Stimulated activated effector memory CD8-positive, alpha-beta T cell treated with anti-CD3 and anti-CD28 coated beads, Interleukin-12 subunit alpha, Interleukin-12 subunit beta, amount 100 ng/mL, for 72 hours (primary cell): ENCODE data around the gene ATG13.
A peak's percentile ranks its signal among the peaks of the same experiment; 100 is the strongest.

ENCODE experiments used
- ATAC-seq: fragments of 150-1000 bp; cut with Tn5 transposase; 2 replicates; pipeline ENCODE4 v1.10.0; 2021
- DNase-seq, 2 donors: peaks; one replicate each; pipeline ENCODE4 v3.0.0; 2021 to 2022; ENCODE audit warnings: low spot score in 2 of 2
- H3K27ac Mint-ChIP-seq: one replicate; pipeline ENCODE4 v1.8.0; 2022; ENCODE audit warnings: mild to moderate bottlenecking, mixed read lengths
- H3K36me3 Mint-ChIP-seq: one replicate; pipeline ENCODE4 v1.8.0; 2022; ENCODE audit warnings: mild to moderate bottlenecking, mixed read lengths
- H3K4me1 Mint-ChIP-seq: one replicate; pipeline ENCODE4 v1.8.0; 2022; ENCODE audit warnings: mixed read lengths
- H3K4me3 Mint-ChIP-seq: one replicate; pipeline ENCODE4 v1.8.0; 2022; ENCODE audit warnings: mild to moderate bottlenecking, mixed read lengths
- H3K9me3 Mint-ChIP-seq: one replicate; pipeline ENCODE4 v1.8.0; 2022; ENCODE audit warnings: mixed read lengths

ATG13 gene

GRCh38 chr11:46686886-46687795 lies 69.8 kb downstream of the ATG13 start:
- Mint-ChIP-seq H3K9me3 (no peaks in the 10 kb centered on the region), H3K4me1 (no peaks in the 10 kb centered on the region), H3K27ac (peak overlapping the region; percentile 68), H3K36me3 (peaks cover 93% of the 10 kb centered on the region), H3K4me3 (no peak overlapping the region)
- no peak for DNase-seq
- ATAC-seq: no peak

GRCh38 chr11:46690702-46691101 lies 73.3 kb downstream of the ATG13 start:
- ATAC-seq: no peak
- Mint-ChIP-seq H3K9me3 (no peaks in the 10 kb centered on the region), H3K27ac (peak overlapping the region; percentile 63), H3K4me1 (peaks cover 9% of the 10 kb centered on the region), H3K4me3 (no peak overlapping the region), H3K36me3 (peaks cover 97% of the 10 kb centered on the region)
- no peak for DNase-seq

- Mint-ChIP-seq H3K27ac (no peak overlapping the region), H3K4me1 (peaks cover 17% of the 10 kb centered on the region), H3K4me3 (no peak overlapping the region), H3K9me3 (no peaks in the 10 kb centered on the region), H3K36me3 (peaks cover 89% of the 10 kb centered on the region)
- ATAC-seq (no peak), DNase-seq (no peak)
Measured at GRCh38 chr11:46692450-46692849, 75.1 kb downstream of the ATG13 start.

GRCh38 chr11:46693597-46694012 lies 76.3 kb downstream of the ATG13 start:
- DNase-seq (no peak), ATAC-seq (no peak)
- no peak overlapping the region for H3K4me3 Mint-ChIP-seq
- peaks cover 28% of the 10 kb centered on the region for H3K4me1 Mint-ChIP-seq
- no peaks in the 10 kb centered on the region for H3K9me3 Mint-ChIP-seq
- peaks cover 86% of the 10 kb centered on the region for H3K36me3 Mint-ChIP-seq
- H3K27ac Mint-ChIP-seq: no peak overlapping the region

GRCh38 chr11:46694072-46694471 lies 76.7 kb downstream of the ATG13 start:
- H3K27ac Mint-ChIP-seq: peak overlapping the region; percentile 89
- DNase-seq (no peak), ATAC-seq (no peak)
- H3K4me1 Mint-ChIP-seq: peaks cover 33% of the 10 kb centered on the region
- H3K4me3 Mint-ChIP-seq: no peak overlapping the region
- H3K36me3 Mint-ChIP-seq: peaks cover 82% of the 10 kb centered on the region
- no peaks in the 10 kb centered on the region for H3K9me3 Mint-ChIP-seq

- Mint-ChIP-seq H3K27ac (peak overlapping the region; percentile 89), H3K36me3 (peaks cover 77% of the 10 kb centered on the region), H3K4me1 (peaks cover 35% of the 10 kb centered on the region), H3K4me3 (no peak overlapping the region), H3K9me3 (no peaks in the 10 kb centered on the region)
- no peak for DNase-seq
- ATAC-seq: no peak
Measured at GRCh38 chr11:46694607-46695006, 77.3 kb downstream of the ATG13 start.

- Mint-ChIP-seq H3K4me1 (peaks cover 35% of the 10 kb centered on the region), H3K27ac (peak overlapping the region; percentile 89), H3K9me3 (no peaks in the 10 kb centered on the region), H3K4me3 (no peak overlapping the region), H3K36me3 (peaks cover 75% of the 10 kb centered on the region)
- ATAC-seq (no peak), DNase-seq (no peak)
Measured at GRCh38 chr11:46695345-46696211, 78.2 kb downstream of the ATG13 start.

GRCh38 chr11:46696212-46696558 lies 78.8 kb downstream of the ATG13 start:
- Mint-ChIP-seq H3K27ac (peak overlapping the region; percentile 89), H3K4me3 (no peak overlapping the region), H3K4me1 (peaks cover 36% of the 10 kb centered on the region), H3K9me3 (no peaks in the 10 kb centered on the region), H3K36me3 (peaks cover 75% of the 10 kb centered on the region)
- no peak for DNase-seq
- ATAC-seq: no peak

GRCh38 chr11:46697303-46697702 lies 80.0 kb downstream of the ATG13 start:
- Mint-ChIP-seq H3K27ac (peak overlapping the region; percentile 86), H3K36me3 (peaks cover 73% of the 10 kb centered on the region), H3K4me3 (no peak overlapping the region), H3K4me1 (peaks cover 45% of the 10 kb centered on the region), H3K9me3 (no peaks in the 10 kb centered on the region)
- ATAC-seq: no peak
- no peak for DNase-seq

GRCh38 chr11:46697723-46698122 lies 80.4 kb downstream of the ATG13 start:
- DNase-seq: no peak
- Mint-ChIP-seq H3K4me1 (peaks cover 49% of the 10 kb centered on the region), H3K4me3 (peak overlapping the region; percentile 87), H3K27ac (peak overlapping the region; percentile 86), H3K9me3 (no peaks in the 10 kb centered on the region), H3K36me3 (peaks cover 73% of the 10 kb centered on the region)
- no peak for ATAC-seq

- H3K27ac Mint-ChIP-seq: peak overlapping the region; percentile 97
Measured at GRCh38 chr11:46698597-46698996, 81.2 kb downstream of the ATG13 start.

GRCh38 chr11:46700241-46701077 lies 83.1 kb downstream of the ATG13 start, which contains the start of the genes ARHGAP1 and ZNF408:
Gene ARHGAP1 (minus strand): TSS chr11:46700619. CDS start chr11:46696107, 4,512 bp downstream.
Gene ZNF408 (plus strand): TSS chr11:46701031. CDS start chr11:46701048, 17 bp downstream.
- DNase-seq: peak; percentile 94 to 100
- peaks cover 51% of the 10 kb centered on the region for H3K4me1 Mint-ChIP-seq
- H3K36me3 Mint-ChIP-seq: peaks cover 73% of the 10 kb centered on the region
- no peaks in the 10 kb centered on the region for H3K9me3 Mint-ChIP-seq
- H3K4me3 Mint-ChIP-seq: peak within 1 kb of the TSS; percentile 87
- peak within 1 kb of the TSS; percentile 97 for H3K27ac Mint-ChIP-seq
- ATAC-seq: peak; percentile 96

More at GRCh38 chr11:46698597-46698996, 81.2 kb downstream of the ATG13 start:
- ATAC-seq (no peak), DNase-seq (no peak)
- peaks cover 58% of the 10 kb centered on the region for H3K4me1 Mint-ChIP-seq
- H3K36me3 Mint-ChIP-seq: peaks cover 73% of the 10 kb centered on the region
- no peaks in the 10 kb centered on the region for H3K9me3 Mint-ChIP-seq
- H3K4me3 Mint-ChIP-seq: peak overlapping the region; percentile 87

GRCh38 chr11:46701078-46701654 lies 83.8 kb downstream of the ATG13 start:
- H3K4me1 Mint-ChIP-seq: peaks cover 48% of the 10 kb centered on the region
- H3K36me3 Mint-ChIP-seq: peaks cover 73% of the 10 kb centered on the region

GRCh38 chr11:46705070-46705688 lies 87.8 kb downstream of the ATG13 start:
- ATAC-seq (no peak), DNase-seq (no peak)
- H3K36me3 Mint-ChIP-seq: peaks cover 86% of the 10 kb centered on the region
- H3K4me1 Mint-ChIP-seq: peaks cover 24% of the 10 kb centered on the region
- no peak overlapping the region for H3K4me3 Mint-ChIP-seq
- no peaks in the 10 kb centered on the region for H3K9me3 Mint-ChIP-seq
- no peak overlapping the region for H3K27ac Mint-ChIP-seq

More at GRCh38 chr11:46701078-46701654, 83.8 kb downstream of the ATG13 start:
- DNase-seq: peak in 1 of 2 donors; percentile 55
- peak overlapping the region; percentile 87 for H3K4me3 Mint-ChIP-seq
- H3K27ac Mint-ChIP-seq: peak overlapping the region; percentile 97
- ATAC-seq: no peak
- no peaks in the 10 kb centered on the region for H3K9me3 Mint-ChIP-seq
